Measurements from ENCODE around the gene GRM7. TPM values are rescaled to one million over a fixed set of nuclear protein-coding genes. Genes with fewer than 3 reads are reported as not detected.

Gene GRM7
- total RNA-seq, 2 donors from 2014 or later, result 0.96 to 1.5 TPM

DNA sequence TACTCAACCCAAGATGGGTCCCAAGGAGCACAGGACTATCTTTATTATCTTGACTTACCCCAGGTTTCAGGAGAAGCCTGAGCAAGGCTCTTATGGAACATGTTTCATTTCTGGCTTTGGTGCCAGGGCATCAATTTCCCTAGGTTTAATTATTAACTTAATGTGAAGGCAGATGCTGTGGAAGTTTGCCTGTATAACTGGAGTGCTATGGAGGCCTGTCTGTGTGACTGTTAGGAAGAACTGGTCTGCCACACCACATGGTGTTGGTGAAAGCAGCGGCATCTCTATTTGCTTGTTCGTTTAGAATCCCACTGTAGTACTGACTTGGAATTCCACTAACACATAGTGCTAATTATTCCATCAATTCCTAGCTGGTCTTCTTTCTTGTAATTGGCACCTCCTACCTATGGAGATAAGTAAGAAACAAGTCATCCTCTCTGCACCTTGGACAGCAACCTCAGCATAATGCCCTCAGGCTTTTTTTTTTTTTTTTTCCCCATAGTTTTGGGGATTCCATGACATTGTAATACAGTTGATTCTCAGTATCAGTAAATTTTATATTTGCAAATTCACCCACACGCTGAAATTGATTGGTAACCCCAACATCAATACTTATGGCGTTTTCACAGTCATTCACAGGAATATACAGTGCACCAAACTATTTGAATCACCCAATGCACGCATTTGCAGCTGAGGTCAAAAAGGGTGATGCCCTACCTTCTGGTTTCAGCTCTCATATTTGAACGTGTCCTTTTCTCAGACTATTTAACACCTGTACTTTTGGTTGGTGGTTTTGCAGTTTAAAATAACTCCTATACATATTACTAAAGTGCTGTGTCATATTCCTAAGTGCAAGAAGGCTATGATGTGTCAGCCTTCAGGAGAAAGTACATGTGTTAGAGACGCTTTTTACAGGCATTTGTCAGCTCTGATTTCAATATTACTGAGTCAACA is 867.9 kb downstream of the GRM7 start:
- Histone ChIP-seq H3K27me3 (replicated peaks; ENCODE audit: insufficient read depth) (no peaks in the 10 kb centered on the region), H3K4me3 (no peak overlapping the region), H3K4me1 (replicated peaks) (no peaks in the 10 kb centered on the region), H3K27ac (no peak overlapping the region), H3K9me3 (no peaks in the 10 kb centered on the region), H3K36me3 (no peaks in the 10 kb centered on the region)
- TF ChIP-seq POLR2AphosphoS5 (IDR thresholded peaks at IDR 0.05) (no peak), POLR2A (IDR thresholded peaks at IDR 0.05) (no peak)
- TF ChIP-seq, protein P1, sequence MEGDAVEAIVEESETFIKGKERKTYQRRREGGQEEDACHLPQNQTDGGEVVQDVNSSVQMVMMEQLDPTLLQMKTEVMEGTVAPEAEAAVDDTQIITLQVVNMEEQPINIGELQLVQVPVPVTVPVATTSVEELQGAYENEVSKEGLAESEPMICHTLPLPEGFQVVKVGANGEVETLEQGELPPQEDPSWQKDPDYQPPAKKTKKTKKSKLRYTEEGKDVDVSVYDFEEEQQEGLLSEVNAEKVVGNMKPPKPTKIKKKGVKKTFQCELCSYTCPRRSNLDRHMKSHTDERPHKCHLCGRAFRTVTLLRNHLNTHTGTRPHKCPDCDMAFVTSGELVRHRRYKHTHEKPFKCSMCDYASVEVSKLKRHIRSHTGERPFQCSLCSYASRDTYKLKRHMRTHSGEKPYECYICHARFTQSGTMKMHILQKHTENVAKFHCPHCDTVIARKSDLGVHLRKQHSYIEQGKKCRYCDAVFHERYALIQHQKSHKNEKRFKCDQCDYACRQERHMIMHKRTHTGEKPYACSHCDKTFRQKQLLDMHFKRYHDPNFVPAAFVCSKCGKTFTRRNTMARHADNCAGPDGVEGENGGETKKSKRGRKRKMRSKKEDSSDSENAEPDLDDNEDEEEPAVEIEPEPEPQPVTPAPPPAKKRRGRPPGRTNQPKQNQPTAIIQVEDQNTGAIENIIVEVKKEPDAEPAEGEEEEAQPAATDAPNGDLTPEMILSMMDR (IDR thresholded peaks at IDR 0.05), result no peak
- intact Hi-C loops (cut with DNase I), result no loop called here
- DNase-seq (ENCODE audit: low spot score), result no peak
- WGBS, result 87% methylated on average over 7 of the region's 7 CpGs

DNA sequence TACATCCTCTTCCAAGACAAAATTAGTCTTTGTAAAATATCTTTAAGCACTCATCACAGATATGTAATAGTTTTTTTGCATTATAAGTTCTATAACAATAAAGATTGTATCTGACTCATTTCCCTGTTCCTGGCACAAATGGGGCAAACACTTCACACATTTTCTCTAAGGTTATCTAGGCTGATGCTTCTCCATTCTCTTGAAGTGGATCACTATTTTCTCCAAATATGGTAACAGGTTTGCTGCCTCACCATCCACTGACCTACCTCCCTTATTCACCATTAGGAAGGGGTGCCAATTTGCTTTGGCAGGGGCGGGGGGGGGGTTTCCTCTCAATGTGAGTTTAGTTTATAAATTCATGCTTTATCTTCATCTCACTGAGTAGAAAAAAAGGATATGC is 873.0 kb downstream of the GRM7 start:
- Histone ChIP-seq H3K27ac (no peak overlapping the region), H3K36me3 (no peaks in the 10 kb centered on the region), H3K27me3 (replicated peaks; ENCODE audit: insufficient read depth) (no peaks in the 10 kb centered on the region), H3K4me3 (no peak overlapping the region), H3K4me1 (replicated peaks) (no peaks in the 10 kb centered on the region), H3K9me3 (no peaks in the 10 kb centered on the region)
- intact Hi-C loops (cut with DNase I), result no loop called here
- 67% methylated on average over 1 of the region's 1 CpG for WGBS
- TF ChIP-seq POLR2AphosphoS5 (IDR thresholded peaks at IDR 0.05) (no peak), POLR2A (IDR thresholded peaks at IDR 0.05) (no peak)
- TF ChIP-seq, protein P1 (IDR thresholded peaks at IDR 0.05), result no peak
- DNase-seq (ENCODE audit: low spot score), result no peak

DNA sequence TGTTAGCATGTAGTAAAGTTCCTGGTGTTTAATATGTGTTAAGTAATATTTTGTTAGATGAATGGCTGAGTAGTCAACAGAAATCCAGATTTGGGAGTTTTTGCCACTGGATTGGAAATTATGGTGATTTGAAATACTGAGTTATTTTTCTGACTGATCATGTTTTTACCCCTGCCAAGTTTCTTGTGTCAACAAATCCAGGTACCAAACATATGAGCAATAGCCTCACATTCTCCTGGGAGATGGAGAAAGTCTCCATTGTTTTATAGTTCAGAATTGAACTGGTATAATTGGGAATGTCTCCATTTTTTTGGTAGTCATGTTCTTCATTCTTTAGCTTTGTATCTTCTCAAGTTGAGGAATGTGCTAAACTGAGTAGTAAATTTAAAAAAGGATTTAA is 873.5 kb downstream of the GRM7 start:
- no peak for DNase-seq (ENCODE audit: low spot score)
- Histone ChIP-seq H3K27me3 (replicated peaks; ENCODE audit: insufficient read depth) (no peaks in the 10 kb centered on the region), H3K36me3 (no peaks in the 10 kb centered on the region), H3K27ac (no peak overlapping the region), H3K4me3 (no peak overlapping the region), H3K9me3 (no peaks in the 10 kb centered on the region), H3K4me1 (replicated peaks) (no peaks in the 10 kb centered on the region)
- no peak for TF ChIP-seq POLR2AphosphoS5 (IDR thresholded peaks at IDR 0.05)
- TF ChIP-seq POLR2A (IDR thresholded peaks at IDR 0.05), result no peak
- TF ChIP-seq, protein P1 (IDR thresholded peaks at IDR 0.05), result no peak
- intact Hi-C loops (cut with DNase I), result no loop called here

DNA sequence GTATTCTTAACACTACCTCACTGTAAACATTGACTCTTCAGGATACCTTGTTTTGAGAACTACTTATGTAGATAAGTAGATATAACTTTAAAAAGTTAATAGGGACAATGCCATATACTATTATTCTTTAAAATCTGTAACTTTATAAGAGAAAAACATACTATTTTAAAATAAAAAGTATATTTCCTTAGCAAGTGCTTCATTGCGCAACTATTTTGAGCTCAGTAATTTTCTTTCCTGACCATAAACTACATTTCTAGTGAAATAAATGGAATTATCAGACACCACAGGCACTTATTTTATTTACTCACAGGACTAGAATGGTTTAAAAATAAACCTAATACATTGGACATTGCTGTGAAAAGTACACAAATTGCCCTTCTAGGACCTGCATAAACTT is 876.3 kb downstream of the GRM7 start:
- H3K4me3 ChIP-seq, result no peak overlapping the region
- no peak overlapping the region for H3K27ac ChIP-seq
- no peaks in the 10 kb centered on the region for H3K27me3 ChIP-seq (replicated peaks; ENCODE audit: insufficient read depth)
- 100% methylated on average over 1 of the region's 1 CpG for WGBS
- no peaks in the 10 kb centered on the region for H3K9me3 ChIP-seq
- no peak for TF ChIP-seq POLR2A (IDR thresholded peaks at IDR 0.05)
- TF ChIP-seq POLR2AphosphoS5 (IDR thresholded peaks at IDR 0.05), result no peak
- TF ChIP-seq, protein P1 (IDR thresholded peaks at IDR 0.05), result no peak
- DNase-seq (ENCODE audit: low spot score), result no peak
- H3K4me1 ChIP-seq (replicated peaks), result no peaks in the 10 kb centered on the region
- intact Hi-C loops (cut with DNase I), result no loop called here
- no peaks in the 10 kb centered on the region for H3K36me3 ChIP-seq

DNA sequence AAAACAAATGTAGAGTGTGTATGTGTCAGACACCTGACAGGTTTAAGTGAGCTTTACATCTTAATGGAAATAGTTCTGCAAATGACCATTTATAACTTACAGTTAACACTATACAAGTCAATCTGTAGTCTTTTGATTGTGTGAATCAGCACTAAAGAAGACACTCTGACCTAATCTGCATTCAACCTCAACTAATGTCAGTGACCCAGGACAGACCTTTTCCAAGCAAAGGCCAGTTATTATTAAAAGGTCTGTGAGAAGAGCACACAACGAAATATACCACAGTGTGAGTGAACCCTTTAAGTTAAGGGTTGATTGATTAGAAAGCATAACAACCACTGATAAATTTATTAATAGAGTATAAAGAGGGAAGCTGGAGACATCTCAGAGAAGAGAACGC is 878.8 kb downstream of the GRM7 start:
- Histone ChIP-seq H3K9me3 (no peaks in the 10 kb centered on the region), H3K4me3 (no peak overlapping the region), H3K27ac (no peak overlapping the region), H3K27me3 (replicated peaks; ENCODE audit: insufficient read depth) (no peaks in the 10 kb centered on the region), H3K36me3 (no peaks in the 10 kb centered on the region), H3K4me1 (replicated peaks) (no peaks in the 10 kb centered on the region)
- DNase-seq (ENCODE audit: low spot score), result no peak
- TF ChIP-seq POLR2AphosphoS5 (IDR thresholded peaks at IDR 0.05) (no peak), POLR2A (IDR thresholded peaks at IDR 0.05) (no peak)
- TF ChIP-seq, protein P1 (IDR thresholded peaks at IDR 0.05), result no peak
- 86% methylated on average over 2 of the region's 2 CpGs for WGBS
- intact Hi-C loops (cut with DNase I), result no loop called here
